DOHH2 (cell line): ENCODE measurements around the gene DUSP12.
A peak's percentile ranks its signal among the peaks of the same experiment; 100 is the strongest.

ENCODE experiments used
- H3F3A ChIP-seq: fragments of 200-600 bp; sonication (generic), shearing (Covaris generic); 2 replicates; pipeline ENCODE4 v1.6.0; 2016; ENCODE audit warnings: antibody characterized with exemption, mild to moderate bottlenecking; ENCODE audit not compliant: control insufficient read depth, insufficient read depth
- H3K27ac ChIP-seq: fragments of 200-600 bp; sonication (generic); 2 replicates; pipeline ENCODE4 v1.5.1; 2014; ENCODE audit warnings: low read depth, mild to moderate bottlenecking, low read length, moderate library complexity
- H3K27me3 ChIP-seq: fragments of 200-600 bp; sonication (generic); 2 replicates; pipeline ENCODE4 v1.6.1; 2014; ENCODE audit warnings: mild to moderate bottlenecking, low read length, mixed read lengths; ENCODE audit not compliant: control insufficient read depth
- H3K36me3 ChIP-seq: fragments of 200-600 bp; sonication (generic); 2 replicates; pipeline ENCODE4 v1.6.1; 2014; ENCODE audit warnings: mild to moderate bottlenecking, low read length, moderate library complexity, mixed read lengths; ENCODE audit not compliant: control insufficient read depth
- H3K4me1 ChIP-seq: fragments of 200-600 bp; sonication (generic); 2 replicates; pipeline ENCODE4 v1.6.1; 2014; ENCODE audit warnings: mild to moderate bottlenecking, low read length, mixed read lengths; ENCODE audit not compliant: control insufficient read depth
- H3K4me2 ChIP-seq: fragments of 200-600 bp; sonication (generic); 2 replicates; pipeline ENCODE4 v1.6.0; 2014; ENCODE audit warnings: mild to moderate bottlenecking, low read length, moderate library complexity
- H3K4me3 ChIP-seq: fragments of 200-600 bp; sonication (generic); 2 replicates; pipeline ENCODE4 v1.5.1; 2014; ENCODE audit warnings: mild to moderate bottlenecking, low read length, mixed read lengths
- H3K79me2 ChIP-seq: fragments of 200-600 bp; sonication (generic); 2 replicates; pipeline ENCODE4 v1.6.1; 2014; ENCODE audit warnings: mild to moderate bottlenecking, low read length, mixed read lengths; ENCODE audit not compliant: control insufficient read depth
- H3K9me2 ChIP-seq: fragments of 200-600 bp; sonication (generic); replicated peaks from 2 replicates; pipeline ENCODE4 v1.6.1; 2014; ENCODE audit warnings: mild to moderate bottlenecking, low read length, mixed read lengths; ENCODE audit not compliant: control insufficient read depth
- H3K9me3 ChIP-seq: fragments of 200-600 bp; sonication (generic); 2 replicates; pipeline ENCODE4 v1.6.1; 2014; ENCODE audit warnings: antibody characterized with exemption, low read length, mixed read lengths; ENCODE audit not compliant: control insufficient read depth, insufficient read depth
- H4K20me1 ChIP-seq: fragments of 200-600 bp; sonication (generic); 2 replicates; pipeline ENCODE4 v1.6.0; 2014; ENCODE audit warnings: low read depth, mild to moderate bottlenecking, antibody characterized with exemption, low read length, moderate library complexity; ENCODE audit not compliant: control insufficient read depth, insufficient read depth
- CTCF ChIP-seq: fragments of 200-600 bp; sonication (generic); IDR thresholded peaks from one replicate; pipeline ENCODE4 v1.5.1; 2014; ENCODE audit warnings: antibody characterized with exemption, mild to moderate bottlenecking, low read depth, low read length; ENCODE audit not compliant: poor library complexity, severe bottlenecking
- EZH2phosphoT487 ChIP-seq: fragments of 200-600 bp; sonication (generic); IDR thresholded peaks from 2 replicates; pipeline ENCODE4 v1.6.1; 2017; ENCODE audit warnings: borderline replicate concordance, mild to moderate bottlenecking, antibody characterized with exemption, low read length, moderate library complexity, mixed read lengths

DUSP12 gene

GRCh38 chr1:161706113-161706481 lies 43.5 kb upstream of the DUSP12 start:
- H3F3A ChIP-seq = peaks cover 41% of the 10 kb centered on the region
- no peaks in the 10 kb centered on the region for H3K27me3 ChIP-seq
- peak overlapping the region; percentile 96 for H3K4me3 ChIP-seq
- peaks cover 44% of the 10 kb centered on the region for H3K79me2 ChIP-seq
- H3K4me2 ChIP-seq = peak overlapping the region; percentile 66
- H4K20me1 ChIP-seq = 0 out of 2 replicates have a peak, but pooled peaks cover 6% of the 10 kb centered on the region
- H3K9me2 ChIP-seq = no peaks in the 10 kb centered on the region
- H3K36me3 ChIP-seq = peaks cover 40% of the 10 kb centered on the region
- no peaks in the 10 kb centered on the region for H3K9me3 ChIP-seq
- no peak for TF ChIP-seq CTCF
- TF ChIP-seq EZH2phosphoT487 = no peak
- peak overlapping the region; percentile 90 for H3K27ac ChIP-seq
- H3K4me1 ChIP-seq = peaks cover 60% of the 10 kb centered on the region

- peaks cover 6% of the 10 kb centered on the region; the same call in 1 of the 2 replicates for H4K20me1 ChIP-seq
- TF ChIP-seq CTCF = no peak
- TF ChIP-seq EZH2phosphoT487 = no peak
- H3K9me2 ChIP-seq = no peaks in the 10 kb centered on the region
- peaks cover 46% of the 10 kb centered on the region for H3K36me3 ChIP-seq
- H3K4me3 ChIP-seq = peak within 1 kb of the TSS; percentile 96
- H3K9me3 ChIP-seq = no peaks in the 10 kb centered on the region
- H3K79me2 ChIP-seq = peaks cover 50% of the 10 kb centered on the region
- peak within 1 kb of the TSS; percentile 66 for H3K4me2 ChIP-seq
- peaks cover 66% of the 10 kb centered on the region for H3K4me1 ChIP-seq
- H3F3A ChIP-seq = peaks cover 43% of the 10 kb centered on the region
- no peaks in the 10 kb centered on the region for H3K27me3 ChIP-seq
- peak within 1 kb of the TSS; percentile 90 for H3K27ac ChIP-seq
These were observed 42.9 kb upstream of the DUSP12 start, which contains the start of gene FCRLA for GRCh38 chr1:161706482-161707347. TSS of gene FCRLA (plus strand) at chr1:161707229. CDS start at chr1:161707265, 36 bp downstream.

- Histone ChIP-seq H3K36me3 (peaks cover 54% of the 10 kb centered on the region), H4K20me1 (peaks cover 6% of the 10 kb centered on the region; the same call in 1 of the 2 replicates), H3K27me3 (no peaks in the 10 kb centered on the region), H3K4me1 (peaks cover 74% of the 10 kb centered on the region), H3K4me3 (peak overlapping the region; percentile 96), H3K27ac (peak overlapping the region; percentile 90), H3K4me2 (peak overlapping the region; percentile 66), H3K79me2 (peaks cover 58% of the 10 kb centered on the region), H3K9me3 (no peaks in the 10 kb centered on the region), H3K9me2 (no peaks in the 10 kb centered on the region), H3F3A (peaks cover 50% of the 10 kb centered on the region)
- TF ChIP-seq CTCF = no peak
- no peak for TF ChIP-seq EZH2phosphoT487
These were observed 42.1 kb upstream of the DUSP12 start for GRCh38 chr1:161707503-161707902.
